GM12801 (cell line): ENCODE results near the gene ARRB1.

Source experiments
- CTCF ChIP-seq: IDR thresholded peaks from one replicate; pipeline ENCODE4 v1.5.1; 2011; ENCODE audit warnings: control low read depth; ENCODE audit not compliant: insufficient read length; ENCODE audit errors: extremely low read depth

Gene ARRB1

GRCh38 chr11:75246671-75247350 lies 104.7 kb downstream of the ARRB1 start:
- no peak for TF ChIP-seq CTCF

GRCh38 chr11:75246006-75246670 lies 105.3 kb downstream of the ARRB1 start:
- no peak for TF ChIP-seq CTCF

- TF ChIP-seq CTCF: no peak
Observed at GRCh38 chr11:75245356-75246005, 106.0 kb downstream of the ARRB1 start.

- TF ChIP-seq CTCF: no peak
Observed at GRCh38 chr11:75244052-75244814, 107.2 kb downstream of the ARRB1 start.

GRCh38 chr11:75242722-75243600 lies 108.5 kb downstream of the ARRB1 start:
- TF ChIP-seq CTCF: no peak

GRCh38 chr11:75241906-75242644 lies 109.4 kb downstream of the ARRB1 start:
- no peak for TF ChIP-seq CTCF
